HG02852 (cell line): ENCODE measurements around the gene STARD13.

Source experiments
- ATAC-seq: cut with Tn5 transposase; IDR thresholded peaks from one replicate; pipeline ENCODE4 v1.9.1; 2021; ENCODE audit warnings: mild to moderate bottlenecking, moderate library complexity; ENCODE audit not compliant: unreplicated experiment

Gene STARD13

GRCh38 chr13:33072282-33072681 is 213.3 kb downstream of the STARD13 start:
- no peak for ATAC-seq

- no peak for ATAC-seq
Observed at GRCh38 chr13:33070713-33071112, 214.8 kb downstream of the STARD13 start.

DNA sequence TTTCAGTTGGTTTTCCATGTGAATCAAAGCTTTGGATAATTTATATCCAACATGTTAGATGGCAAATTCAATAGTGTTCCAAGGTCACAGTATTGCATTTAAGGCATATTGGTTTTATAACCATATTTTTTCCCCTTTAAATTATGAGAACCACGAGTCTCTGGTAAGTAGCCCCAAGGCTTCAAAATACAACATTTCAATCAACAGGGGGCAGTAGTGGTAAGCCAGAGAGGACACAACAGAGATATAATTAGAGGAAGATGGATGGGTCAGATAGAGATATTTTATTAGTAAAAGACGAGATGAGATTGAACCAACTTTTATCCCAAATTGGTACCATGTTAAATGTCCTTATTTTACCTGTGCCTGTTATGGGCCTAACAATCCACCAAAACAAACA is 216.2 kb downstream of the STARD13 start:
- no peak for ATAC-seq

DNA sequence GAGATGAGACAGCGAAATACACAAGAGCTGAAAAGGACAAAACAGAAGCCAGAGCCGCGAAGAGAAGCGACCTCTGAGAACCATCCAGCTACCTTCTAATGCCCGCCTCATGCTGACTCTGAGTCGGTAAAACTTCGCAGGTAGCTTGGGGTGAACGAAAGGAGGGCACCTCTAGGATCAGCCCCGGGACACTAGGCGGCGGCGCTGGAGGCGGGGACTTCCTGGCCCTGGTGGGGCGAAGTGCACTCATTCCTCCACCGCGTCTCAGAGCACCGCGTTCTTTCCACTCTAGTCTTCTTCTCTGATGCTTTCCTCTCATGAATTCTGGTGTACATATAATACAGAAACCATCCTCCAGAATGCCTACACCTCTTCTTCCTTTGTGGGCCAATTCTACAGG is 219.2 kb downstream of the STARD13 start:
- no peak for ATAC-seq

DNA sequence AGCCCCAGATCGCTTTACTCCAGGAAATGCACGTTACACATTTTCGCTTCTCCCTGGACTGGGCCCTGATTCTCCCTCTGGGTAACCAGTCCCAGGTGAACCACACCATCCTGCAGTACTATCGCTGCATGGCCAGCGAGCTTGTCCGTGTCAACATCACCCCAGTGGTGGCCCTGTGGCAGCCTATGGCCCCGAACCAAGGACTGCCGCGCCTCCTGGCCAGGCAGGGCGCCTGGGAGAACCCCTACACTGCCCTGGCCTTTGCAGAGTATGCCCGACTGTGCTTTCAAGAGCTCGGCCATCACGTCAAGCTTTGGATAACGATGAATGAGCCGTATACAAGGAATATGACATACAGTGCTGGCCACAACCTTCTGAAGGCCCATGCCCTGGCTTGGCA is 224.7 kb downstream of the STARD13 start:
- no peak for ATAC-seq

- ATAC-seq = no peak
Observed at GRCh38 chr13:33058776-33059327, 226.7 kb downstream of the STARD13 start.

- no peak for ATAC-seq
Observed at GRCh38 chr13:33057019-33057780, 228.4 kb downstream of the STARD13 start.

GRCh38 chr13:33053397-33054066 is 232.0 kb downstream of the STARD13 start:
- no peak for ATAC-seq
